GM21576 (cell line): ENCODE data around the gene TTC7B.

Source experiments
- ATAC-seq: cut with Tn5 transposase; IDR thresholded peaks from one replicate; pipeline ENCODE4 v1.9.1; 2021; ENCODE audit warnings: mild to moderate bottlenecking, moderate library complexity; ENCODE audit not compliant: unreplicated experiment

Gene TTC7B

DNA sequence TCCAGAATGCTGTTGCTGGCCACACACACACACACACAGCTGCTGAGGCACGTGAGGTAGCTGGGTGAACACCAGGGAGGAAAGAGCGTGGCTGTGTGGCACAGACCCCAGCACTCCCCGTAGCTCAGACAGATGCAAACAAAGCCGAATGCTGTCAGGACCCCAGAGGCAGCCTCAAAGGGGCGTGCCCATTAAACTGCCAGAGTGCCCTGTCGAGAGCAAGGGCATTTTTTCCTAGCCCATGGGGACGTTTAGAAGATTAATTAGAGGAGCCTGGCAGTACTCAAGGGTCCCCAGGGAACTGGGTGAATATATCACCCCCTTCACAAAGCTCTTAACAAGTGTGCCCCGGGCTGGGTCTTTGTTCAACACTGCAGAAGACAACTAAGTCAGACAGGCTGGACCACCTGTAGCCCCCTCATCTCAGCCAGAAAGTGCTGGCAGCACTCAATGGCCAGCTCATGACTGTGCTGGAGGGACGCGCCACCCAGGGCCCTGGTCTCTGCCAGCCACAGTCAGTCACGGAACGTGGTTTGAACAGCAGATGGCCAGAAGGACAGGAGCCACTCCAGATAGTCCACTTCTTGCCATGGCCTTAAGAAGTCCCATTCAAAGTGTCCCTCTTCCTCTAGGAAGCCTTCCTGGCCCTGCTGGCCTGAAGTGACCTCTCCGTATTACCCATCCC, 37.5 kb downstream of the TTC7B start:
- no peak for ATAC-seq

DNA sequence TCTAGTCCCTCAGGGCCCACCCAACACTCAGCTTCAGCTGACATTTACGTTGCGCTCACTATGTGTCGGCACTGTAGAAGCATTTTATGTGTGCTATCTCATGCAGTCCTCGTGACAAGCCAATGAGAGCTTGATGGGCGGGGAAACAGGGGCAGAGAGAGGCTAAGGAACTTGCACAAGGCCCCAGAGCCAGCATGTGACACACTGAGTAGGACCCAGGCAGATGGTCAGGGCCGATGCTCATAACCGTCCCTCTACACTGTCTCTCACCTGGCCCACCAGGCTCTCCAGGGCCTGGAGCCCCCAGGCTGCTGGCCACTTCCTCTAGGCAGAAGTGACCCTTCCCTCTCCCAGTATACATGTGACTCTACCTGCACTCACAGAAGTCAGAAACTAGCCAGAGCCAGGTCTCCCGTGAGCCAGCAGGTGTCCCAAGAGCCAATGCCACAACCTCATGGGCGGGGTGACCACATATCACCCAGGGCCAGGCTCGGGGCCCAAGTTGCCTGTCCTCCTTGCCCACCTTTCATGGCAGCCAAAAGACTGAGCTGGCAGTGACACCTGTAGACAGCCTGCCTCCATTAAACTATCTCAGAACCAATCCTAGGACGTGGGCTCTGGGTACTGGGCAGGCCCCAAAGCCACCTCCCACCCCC, 38.3 kb downstream of the TTC7B start:
- ATAC-seq = no peak

DNA sequence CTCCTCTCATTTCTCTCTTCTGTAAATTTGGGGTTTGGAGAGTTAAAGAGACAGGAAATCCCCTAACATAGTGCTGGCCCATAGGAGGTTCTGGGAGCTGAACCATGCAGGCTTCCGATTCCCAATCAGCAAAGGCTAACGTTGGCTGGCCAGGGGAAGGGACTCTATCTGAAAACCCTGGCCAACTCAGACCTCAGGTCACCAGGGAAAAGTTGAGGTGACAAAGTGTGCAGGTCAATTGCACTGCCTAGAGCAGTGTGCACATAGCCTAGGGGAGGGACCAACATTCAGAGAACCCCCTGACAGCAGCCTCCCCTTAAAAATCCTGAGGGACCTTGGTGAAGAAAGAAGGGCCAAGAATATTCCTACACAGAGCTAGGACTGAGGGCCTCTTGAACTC, 38.9 kb downstream of the TTC7B start:
- no peak for ATAC-seq

DNA sequence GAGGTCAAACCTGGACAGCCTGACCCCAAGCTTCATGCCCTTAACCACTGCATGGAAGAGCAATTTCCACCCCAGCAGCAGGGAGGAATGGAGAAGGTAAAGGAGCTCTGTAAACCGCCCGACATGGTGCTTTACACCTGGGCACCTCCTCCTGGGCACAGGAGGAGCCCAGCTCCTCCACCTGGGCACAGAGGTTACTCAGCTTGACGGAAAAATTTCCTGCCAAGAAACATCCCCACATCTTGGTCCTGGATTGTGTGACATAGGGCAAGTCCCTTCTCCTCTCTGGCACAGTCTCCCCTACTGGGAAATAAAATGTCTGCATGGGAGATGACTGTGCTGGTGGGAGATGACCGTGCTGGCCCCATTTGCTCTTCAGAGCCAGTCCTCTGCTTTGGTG, 40.8 kb downstream of the TTC7B start:
- ATAC-seq = no peak

DNA sequence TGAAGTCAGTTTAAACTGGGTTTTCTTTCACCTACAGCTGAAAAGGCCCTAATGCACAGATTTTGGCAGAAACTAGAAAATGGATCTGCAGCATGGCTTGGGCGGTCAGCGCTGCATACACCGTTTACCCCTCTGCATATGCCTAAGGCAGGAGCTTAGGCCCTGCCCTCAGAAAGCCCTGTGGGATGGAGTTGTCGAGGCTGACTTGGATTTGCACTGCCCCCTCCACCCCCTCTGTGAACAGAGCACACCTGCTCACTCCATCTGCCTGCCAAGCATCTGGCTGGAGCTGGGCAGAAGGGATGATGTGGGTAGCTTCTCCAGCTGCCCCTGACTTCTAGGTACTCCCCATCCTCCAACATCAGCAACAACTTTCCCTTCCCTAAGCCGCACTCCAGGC, 41.9 kb downstream of the TTC7B start:
- no peak for ATAC-seq

DNA sequence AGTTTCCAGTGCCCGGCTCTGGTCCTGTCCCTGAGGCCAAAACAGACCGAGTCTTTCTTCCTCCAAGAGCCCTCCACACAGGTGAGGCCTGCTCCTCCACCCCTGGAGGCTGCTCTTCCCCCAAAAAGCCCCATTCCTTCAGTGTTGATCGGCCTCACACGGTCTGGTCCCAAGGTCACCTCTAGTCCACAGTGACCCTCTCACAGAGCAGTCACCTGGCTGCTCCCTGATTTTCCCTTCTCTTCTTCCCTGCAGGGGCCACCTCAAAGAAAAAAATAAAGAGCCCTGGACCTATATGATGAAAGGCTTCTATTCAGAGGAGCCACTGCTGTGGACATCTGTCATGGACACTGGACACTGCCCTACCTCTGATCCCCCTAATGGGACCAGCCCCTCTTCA, 42.5 kb downstream of the TTC7B start:
- ATAC-seq = no peak

DNA sequence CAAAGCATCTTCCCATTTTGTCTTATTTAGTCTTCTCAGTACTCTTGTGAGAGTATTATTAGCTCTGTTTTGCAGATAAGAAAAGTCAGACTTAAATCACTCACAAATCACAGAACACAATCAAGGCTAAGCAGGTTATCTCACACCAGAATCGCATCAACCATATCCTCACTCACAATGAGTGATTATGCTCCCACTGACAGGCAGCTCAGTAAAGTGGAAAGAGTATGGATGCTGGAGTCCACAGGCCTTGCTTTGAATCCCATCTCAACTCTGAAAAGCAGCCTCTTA, 43.1 kb downstream of the TTC7B start:
- no peak for ATAC-seq

DNA sequence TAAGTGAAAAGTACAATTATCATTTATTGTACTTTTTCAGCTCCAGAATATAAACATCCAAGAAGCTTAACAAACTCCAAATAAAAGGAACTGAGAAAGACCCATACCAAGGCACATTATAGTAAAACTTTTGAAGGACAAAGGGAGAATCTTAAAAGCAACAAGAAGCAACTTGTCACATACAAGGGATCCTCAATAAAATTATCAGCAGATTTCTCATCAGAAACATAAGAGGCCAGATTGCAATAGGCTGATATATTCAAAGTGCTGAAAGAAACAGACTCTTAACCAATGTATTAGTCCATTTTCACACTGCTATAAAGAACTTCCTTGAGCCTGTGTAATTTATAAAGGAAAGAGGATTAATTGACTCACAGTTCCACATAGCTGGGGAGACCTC, 48.3 kb downstream of the TTC7B start:
- no peak for ATAC-seq

DNA sequence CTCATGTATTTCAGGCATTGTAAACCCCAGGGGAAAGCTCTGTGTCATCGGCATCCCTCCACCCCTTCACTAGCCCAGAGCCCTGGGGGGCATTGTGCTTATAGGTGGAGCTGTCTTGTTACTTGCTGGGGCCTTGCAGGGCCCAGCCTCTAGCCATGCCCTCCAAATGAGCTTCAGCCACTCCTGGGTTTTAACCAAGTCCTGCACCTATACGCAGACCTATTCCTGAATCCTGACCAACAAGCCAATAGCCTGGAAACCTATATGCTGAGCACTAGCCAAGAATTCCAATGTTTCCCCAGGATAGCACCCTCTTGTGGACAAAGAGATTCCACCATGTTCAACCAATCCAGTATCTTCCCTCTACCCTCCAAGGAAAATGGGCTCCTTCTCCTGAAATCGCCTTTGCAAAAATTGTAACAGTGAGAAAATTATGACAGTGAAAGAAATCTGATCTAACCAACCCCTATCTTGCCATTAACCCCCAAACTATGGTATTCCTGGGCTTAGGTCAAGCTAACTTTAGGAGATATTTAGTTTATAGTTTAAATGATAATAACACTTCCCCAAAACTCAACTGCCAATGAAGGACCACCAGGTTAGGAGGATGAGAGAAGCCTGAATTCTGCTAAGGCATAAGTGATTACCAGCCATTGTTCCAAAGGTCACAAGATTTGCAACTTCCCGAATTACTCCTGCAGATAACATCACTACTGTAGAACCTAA, 55.5 kb downstream of the TTC7B start:
- no peak for ATAC-seq

DNA sequence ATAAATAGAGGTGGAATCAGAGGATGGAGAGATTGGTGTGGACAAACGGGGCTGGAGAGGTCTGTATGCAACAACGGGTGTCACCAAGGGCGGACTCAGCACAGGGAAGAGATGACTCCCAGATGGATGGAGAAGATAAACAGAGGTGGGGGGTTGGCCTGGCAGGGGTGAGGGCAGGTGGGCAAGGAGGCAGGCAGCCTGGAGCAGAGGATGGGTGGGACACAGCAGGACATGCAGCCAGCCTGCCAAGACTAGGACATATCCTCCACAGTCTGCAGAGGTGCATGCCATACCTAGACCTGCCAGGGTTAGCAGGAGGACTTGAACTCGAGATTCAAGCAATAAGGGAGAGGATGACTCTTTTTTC, 56.2 kb downstream of the TTC7B start:
- ATAC-seq = no peak

DNA sequence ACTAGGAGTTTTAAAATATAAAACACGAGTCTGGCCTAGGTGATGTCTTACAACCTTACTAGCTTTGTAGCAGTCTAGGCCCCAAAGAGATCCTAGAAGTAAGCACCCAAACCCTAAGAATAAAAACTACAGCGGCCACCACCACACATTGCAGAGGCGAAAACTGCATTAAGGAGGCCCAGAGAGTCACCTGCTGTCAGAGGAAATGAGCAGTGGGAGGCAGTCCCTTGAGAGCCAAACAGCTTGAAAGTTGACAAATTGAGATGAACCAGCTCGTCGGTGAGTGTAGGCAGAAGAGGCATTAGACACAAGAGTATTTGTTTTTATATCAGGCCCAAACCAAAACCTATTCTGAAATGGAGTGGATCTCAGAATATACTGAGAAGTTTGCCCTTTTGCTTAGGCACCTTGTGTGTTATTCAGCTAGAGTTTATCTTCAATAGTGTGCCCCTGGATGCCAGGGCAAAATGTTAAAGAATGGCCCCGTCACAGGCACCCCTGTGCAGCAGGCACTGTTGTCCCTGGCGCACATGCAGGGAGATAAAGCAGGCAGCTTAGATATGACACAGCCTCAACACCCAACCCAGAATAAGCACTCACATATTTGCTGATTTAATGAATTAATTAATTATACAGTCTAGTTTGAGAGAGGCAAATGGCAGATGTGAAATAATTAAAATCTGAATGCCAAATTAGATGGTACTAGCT, 56.7 kb downstream of the TTC7B start:
- no peak for ATAC-seq

DNA sequence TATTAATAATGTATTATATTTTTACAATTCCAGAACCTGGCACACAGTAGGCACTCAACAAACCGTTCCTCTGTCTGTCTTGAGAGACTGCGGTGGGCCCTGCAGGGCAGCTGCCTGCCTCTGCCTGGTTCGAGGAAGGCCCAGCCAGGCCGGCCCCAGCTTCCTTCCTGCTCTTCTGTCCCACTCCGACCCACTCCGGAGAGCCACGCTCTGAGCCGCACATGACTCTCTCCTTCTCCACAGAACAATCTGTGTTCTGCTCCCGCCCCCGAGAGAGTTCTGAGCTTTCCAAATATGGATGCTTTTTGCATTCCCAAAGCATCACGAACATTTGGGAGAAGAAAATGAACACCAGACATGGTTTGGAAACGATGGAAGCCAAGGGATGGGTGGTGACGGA, 57.3 kb downstream of the TTC7B start:
- ATAC-seq = no peak

DNA sequence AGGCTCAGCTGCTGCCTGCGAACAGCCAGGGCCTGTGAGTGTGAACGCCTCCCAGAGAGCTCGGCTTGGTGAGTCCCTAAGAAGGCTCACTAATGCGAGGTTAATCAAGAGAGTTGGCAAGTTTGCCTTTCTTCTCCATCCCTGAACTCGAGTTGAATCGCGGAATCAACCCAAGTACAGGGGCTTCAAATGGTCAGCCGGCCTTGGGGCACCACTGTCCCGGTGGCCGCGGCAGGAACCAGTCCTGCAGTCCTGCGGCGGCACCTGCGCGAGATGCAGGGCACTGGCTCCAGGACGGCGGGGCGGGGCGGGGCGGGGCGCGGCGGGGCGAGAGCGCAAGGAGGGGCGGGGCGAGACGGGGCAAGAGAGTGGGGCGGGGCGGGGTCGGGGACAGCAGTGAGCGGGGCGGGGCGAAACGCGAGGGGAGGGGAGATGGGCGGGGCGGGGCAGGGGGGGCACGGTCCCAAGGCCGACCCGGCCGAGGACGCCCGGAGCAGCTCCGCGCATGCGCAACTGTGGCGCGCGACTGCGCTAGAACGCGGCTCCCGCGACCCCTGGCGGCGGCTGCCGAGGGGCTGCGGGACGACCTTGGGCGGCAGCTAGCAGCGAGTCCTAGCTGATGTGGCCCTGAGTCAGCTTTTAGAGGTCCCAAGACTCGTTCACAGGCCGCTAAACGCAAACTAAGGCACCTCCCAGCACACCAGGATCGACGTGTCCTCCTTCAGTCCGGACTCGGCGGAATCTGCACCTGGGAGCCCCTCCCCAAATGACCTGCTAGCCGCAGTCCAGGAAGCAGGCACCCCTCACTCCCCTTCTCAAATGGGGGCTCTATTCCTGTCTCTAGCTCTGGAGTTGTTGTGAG, 58.0 kb downstream of the TTC7B start:
- peak; percentile 83 for ATAC-seq

DNA sequence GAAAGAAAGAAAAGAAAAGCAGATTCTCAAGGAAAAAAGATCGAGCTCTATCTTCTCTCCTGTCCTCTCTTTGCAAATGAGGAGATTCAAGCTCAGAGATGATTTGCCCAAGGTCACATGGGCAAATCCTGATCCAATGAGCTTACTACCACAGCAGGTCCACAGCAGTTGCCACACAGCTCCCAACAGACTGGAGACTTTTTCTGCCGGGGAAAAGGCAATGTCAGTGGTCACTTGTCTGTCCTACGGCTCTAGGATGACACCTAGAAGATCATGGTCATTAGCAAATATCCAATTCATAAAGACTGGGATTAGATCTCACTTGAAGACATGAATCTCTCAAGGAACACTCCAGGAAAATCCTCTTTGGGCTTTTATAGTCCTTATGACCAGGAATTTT, 58.8 kb downstream of the TTC7B start:
- no peak for ATAC-seq

DNA sequence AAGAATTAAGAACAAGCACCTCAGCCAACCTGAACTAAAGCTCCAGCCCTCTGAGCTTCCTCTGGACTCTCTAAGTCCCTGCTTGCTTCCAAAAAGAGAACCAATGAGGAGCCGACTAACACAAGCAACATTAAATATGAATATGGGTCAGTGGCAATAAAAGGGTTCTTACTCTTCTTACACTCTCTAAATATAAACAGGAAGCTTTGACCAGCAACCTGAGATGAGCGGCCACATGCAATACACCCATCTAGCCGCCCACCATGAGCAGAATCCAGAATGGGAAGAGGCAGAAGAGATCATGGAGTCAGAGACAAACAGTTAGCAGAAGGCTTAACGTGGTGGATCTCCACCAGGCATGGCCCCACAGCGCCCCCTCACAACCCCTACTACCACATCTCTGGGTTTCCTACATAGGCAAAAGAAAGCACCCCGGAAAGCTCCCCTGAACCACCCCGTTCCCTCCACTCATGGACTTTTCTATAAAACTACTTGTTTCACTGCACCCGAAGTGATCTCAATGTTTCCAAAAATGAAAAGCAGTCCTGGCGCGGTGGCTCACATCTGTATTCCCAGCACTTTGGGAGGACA, 59.4 kb downstream of the TTC7B start:
- ATAC-seq = no peak

DNA sequence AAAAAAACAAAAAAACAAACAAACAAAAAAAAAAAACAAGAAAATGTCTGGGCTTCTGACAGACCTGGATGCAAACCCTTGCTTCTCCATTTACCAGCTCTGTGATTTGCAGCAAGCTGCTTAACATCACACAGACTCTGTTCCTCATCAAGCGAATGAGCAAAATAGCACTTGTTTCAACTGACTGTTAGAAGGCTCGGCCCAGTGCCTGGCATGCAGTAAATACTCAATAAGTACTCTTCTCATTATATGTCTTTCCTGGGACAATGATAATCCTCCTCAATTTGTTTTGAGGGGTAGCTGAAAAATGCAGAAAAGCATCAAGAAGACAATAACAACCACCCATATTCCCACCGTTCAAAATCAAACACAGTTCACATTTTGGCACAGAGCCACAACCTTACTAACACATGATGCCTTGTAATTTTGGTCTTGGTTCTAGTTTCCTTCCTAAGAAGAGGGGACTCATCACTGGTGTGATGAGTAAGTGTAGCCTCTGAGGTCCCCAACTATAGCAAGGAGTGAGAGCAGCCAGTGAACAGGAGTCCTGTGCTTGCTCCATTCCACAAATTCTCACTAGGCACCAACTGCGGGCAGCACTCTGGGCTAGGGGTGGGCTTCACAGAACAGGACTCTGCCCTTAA, 60.4 kb downstream of the TTC7B start:
- ATAC-seq = no peak

DNA sequence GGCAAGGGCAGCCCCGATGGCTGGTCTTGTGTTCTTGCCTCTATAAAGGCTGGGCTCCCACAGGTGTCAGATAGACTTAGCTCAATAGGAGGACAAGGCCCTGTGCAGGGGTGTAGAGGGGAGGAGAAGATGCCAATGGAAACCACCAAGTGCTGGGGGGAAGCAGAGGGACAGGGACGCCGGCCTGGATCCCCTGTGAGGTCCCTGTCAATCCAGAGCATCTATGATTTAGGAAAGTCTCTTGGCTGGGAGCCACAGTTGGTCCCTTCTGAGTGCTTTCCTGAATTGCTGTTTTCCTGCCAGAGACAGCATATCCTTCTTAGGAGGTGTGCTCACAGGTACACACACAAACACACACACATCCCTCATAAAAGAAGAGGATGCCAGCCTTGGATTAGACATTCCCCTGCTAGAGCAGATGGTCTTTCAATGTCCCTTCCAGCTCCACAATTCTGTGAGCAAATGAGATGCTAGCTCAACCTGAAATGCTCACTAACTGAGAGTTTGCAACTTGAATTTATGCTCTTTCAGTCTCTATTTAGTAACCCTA, 62.7 kb downstream of the TTC7B start:
- ATAC-seq = no peak

DNA sequence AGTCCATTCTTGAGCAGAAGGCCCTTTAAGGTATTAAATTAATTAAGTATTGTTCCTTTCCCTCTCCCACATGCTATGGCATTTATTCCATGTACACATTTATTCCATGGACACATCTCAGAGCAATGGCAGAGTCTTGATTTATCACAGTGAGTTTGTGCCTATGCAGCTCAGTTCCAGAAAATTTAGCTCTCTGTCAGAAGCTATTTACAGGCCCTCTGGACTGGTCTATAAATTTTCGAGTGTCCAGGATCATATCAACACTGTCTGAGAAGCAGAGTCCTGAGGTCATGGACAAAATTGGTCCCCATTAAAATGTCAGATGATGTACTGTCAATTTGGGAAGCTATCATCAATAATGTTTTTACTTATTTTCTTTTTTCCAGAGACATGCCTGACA, 65.5 kb downstream of the TTC7B start:
- ATAC-seq = no peak

DNA sequence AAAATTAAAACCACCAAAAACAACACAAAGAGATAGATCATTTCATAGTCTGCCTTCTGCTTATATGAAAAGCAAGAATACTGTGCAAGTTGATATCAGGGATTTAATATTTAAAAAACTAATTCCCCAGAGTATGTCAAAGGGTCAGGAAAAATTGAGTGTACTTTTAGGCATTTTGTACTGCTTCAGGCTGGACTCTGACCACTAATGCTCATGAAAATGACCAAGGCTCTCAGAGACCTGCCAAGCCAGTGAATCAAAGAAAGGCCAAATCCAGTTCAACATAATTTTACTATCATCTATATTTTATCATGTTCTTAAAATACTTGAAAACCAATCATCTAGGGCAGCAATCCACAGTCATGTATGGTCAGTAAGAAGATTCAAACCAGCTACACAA, 66.0 kb downstream of the TTC7B start:
- ATAC-seq = no peak

DNA sequence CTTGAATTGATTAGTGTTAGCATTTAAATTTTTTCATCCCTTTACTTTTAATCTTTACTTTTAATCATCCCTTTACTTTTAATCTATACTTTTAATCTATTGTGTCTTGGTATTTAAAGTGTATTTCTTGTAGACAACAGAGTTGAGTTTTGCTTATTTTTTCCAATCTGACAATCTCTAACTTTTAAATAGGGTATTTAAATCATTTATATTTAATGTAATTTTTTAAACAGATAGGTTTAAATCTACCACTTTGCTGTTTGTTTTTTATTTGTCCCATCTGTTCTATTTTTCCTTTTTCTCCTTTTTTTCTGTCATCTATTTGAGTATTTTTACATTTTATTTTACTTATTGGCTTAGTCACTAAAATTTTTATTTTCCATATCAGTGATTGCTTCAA, 68.3 kb downstream of the TTC7B start:
- ATAC-seq = no peak
